T-helper 22 cell (primary cell): ENCODE measurements around the gene TNFSF12.
"Not testable (repeated sequence)": the region's sequence is repeated elsewhere in the genome, so short reads cannot be mapped to it uniquely, and the experiment has no call there.

Source experiments
- DNase-seq: peaks from one replicate; pipeline ENCODE4 v3.0.0-alpha.2; 2020; ENCODE audit warnings: low read depth

TNFSF12 gene

DNA sequence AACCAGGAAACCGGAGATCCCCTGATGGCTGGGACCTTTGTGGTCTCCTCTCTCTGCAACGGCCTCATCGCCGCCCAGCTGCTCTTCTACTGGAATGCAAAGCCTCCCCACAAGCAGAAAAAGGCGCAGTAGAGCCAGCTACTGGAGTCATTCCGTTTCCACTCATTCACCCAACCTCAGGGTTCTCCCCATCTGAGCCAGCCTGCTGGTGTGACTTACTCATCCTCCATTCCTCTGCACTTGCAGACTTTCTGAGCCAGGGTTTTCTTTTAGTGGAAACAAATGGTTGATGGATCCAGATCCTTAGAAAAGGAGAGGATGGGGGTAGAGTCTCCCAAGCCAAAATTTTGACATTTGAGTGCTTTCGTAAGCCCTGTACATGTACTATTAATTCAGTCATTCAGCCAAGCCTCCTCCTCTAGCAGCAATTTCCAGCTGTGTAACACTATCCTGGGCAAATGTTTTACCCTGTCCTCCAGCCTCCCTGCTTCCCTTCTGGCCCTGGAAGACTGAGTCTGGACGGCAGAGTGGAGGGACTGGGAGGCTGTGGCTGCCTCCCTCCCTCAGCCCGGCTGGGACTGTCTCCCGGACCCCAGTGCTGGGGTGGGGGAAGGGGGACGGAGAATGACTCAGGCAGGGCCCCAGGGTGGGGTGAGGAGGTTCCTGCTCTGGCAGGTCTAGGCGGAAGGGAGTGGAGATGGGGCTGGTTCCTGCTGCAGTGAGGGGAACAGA, 38.7 kb downstream of the TNFSF12 start:
- DNase-seq: no peak

DNA sequence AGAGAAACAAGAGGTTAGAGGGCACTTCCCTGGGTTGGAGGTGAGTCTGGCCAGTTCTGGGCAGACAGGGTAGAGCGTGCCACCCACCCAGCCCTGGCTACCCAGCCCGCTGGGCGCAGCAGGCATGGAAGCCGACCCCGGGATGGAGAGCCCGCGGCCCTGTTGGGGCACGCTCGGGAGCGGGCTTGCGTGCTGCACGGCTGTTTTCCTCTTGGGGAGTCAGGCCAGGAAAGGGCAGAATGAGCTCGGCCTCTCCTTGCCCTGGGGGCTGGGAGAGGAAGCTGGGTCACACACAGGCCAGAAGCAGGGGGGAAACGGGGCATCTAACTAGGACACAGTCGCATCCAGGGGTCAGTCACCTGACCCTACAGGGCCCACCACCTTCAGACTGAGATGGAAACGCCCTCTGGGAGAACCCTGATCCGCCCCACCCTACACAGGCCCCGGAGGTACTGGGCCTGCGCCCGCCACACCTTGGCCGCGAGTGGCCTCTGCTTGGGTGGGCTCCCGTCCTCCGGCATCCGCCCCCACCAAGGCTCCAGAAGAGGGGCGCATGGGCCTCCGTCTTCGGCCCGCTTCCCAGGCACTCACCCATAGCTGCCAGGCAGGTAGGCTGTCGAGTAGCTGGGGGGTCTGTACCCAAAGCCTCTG, 39.8 kb downstream of the TNFSF12 start:
- no peak for DNase-seq

DNA sequence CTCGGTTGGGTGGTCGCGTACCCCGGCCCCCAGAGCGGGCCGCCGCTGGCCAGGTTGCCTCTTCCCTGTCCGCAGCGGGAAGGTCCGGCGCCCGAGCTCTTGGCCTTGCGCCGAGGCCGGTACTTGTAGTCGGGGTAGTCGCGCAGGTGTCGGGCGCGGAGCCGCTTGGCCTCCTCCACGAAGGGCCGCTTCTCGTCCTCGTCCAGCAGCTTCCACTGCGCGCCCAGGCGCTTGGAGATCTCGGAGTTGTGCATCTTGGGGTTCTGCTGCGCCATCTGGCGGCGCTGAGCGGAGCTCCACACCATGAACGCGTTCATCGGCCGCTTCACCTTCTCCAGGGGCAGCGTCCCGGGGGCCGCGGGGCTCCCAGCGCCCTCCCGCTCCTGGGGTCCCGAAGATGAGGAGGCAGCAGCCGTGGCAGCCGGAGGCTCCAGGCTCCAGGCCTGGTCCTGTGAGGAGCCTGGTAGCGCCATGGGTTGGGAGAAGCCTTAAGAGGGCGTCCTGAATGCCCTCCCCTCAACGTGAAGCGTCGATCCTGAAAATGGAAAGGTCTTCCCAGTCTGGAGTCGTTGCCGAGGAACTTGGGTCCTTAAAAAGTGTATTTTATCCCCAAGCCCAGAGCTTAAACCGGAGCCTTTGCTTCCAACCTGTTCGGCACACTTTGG, 40.5 kb downstream of the TNFSF12 start:
- peak; percentile 18 for DNase-seq

DNA sequence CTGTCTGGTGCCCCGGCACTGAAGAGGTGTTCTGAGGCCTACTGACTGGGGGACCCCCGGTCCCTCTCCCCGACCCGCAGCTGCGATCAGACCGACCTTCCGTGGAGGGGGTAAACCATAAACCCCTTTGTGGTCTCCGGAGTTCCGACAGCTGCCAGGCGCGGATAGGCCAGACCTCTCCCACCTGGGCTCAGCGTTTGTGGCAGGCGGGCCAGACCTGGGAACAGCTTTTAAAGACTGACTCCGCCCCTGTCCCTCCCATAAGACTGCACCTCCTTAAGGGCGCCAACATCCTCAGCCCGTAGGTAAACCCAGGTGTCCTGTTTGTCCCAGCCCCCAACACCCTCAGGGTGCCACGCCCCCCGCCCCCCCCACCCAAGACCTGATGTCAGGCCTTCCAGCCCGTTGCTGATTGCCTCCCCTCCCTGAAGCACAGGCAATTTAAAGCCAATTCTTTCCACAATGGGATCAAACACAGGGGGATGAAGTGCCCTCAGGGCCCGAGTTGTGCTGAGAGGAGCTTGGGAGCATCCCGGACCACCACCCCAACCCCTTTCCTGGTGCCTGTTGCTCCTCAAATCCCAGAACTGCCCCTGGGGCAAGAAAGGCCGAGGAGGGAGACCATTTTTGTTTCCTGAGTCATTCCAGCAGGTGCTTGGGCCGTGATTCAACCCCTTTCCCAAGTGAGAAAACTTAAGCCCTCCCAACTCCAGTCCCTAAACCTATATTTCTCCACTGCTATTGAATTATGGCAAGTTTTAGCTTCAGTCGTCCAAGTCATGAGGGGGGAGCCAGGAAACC, 41.2 kb downstream of the TNFSF12 start, which contains the start of gene SOX15:
Gene SOX15, minus strand, starts transcription at position 204 of the 801 bp plus-strand sequence. CDS start 418 bp downstream, outside the sequence.
- no peak for DNase-seq

DNA sequence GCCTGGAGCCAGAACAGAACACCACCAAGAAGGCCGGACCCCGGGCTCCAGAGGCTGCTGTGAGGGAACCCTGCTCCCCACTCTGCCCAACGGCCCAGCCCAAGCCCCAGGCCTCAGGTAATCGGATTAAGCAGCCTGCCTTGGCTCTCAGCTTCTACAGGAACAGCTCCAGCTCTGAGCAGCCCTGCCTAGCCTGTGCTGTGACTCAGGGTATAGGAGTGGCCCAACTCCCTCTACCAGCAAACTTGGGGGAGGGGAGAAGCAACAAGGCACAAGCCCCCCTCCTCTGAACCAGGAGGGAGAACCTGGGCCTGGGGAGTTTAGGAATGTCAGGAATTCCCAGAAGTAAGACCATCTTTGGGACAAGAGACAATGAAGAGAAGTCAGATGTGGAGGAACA, 41.9 kb downstream of the TNFSF12 start:
- no peak for DNase-seq

DNA sequence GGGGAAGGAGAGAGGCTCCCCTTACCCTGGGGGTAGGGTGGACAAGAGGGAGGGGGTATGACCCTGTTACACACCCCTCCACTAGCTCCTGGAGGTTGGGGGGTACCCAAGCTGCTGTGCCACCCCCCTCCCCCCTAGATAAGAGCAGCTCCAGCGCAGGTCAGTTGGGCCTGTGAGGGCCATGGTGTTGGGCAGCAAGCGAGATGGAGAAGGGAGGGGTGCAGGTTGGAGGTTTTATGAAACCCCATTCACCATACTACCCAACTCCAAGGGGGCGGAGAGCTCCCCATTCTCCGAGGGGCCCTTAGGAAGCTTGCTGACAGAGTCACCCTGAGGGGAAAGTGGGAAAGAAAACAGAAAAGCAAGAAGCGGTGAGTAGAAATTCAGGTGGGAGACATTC, 42.7 kb downstream of the TNFSF12 start:
- DNase-seq: no peak

DNA sequence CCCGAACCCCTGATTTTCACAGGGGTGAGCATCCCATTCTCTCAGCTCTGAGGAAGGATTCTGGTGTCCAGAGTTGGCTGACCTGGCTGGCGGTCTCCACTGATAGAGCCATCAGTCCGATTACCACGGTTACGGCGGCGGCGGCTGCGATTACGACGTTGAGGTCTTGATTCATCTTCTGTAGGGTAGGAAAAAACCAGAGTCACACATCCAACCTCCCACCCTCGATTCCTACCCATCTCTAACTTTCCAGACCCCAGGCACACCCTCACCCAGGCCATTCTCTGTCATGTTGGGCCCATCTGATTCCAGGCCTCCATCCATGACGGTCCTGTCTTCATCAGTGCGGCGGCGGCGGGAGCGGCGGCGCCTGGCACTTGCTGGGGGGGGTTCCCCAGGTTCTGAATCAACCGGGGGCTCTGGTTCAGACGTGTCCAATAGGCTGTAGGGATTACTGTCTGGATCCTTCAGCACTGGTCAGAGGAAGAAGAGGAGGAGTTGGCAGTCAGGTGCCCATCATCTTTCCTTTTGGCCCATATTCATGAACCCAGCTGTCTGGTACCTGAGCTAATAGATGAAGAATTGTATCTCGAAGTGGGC, 43.7 kb downstream of the TNFSF12 start:
- no peak for DNase-seq

DNA sequence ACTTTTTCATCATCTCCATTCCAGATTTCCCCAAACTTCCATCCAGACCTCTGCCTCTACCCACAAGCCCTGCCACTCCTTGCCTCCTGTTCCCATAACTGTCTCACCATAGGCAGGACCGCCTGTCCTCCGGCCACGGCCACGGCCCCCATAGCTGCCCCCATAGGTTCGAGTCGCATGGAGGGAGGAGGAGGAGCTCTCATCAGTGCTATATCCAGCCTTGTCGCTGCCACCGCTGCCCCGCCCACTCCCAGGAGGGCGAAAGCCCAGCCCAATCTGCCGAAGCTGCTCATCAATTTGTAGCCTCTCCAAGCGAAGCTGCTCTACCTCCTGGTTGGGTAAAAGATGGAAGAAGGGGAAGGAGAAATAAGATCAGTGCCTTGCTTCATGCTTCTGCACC, 44.4 kb downstream of the TNFSF12 start:
- DNase-seq: no peak

DNA sequence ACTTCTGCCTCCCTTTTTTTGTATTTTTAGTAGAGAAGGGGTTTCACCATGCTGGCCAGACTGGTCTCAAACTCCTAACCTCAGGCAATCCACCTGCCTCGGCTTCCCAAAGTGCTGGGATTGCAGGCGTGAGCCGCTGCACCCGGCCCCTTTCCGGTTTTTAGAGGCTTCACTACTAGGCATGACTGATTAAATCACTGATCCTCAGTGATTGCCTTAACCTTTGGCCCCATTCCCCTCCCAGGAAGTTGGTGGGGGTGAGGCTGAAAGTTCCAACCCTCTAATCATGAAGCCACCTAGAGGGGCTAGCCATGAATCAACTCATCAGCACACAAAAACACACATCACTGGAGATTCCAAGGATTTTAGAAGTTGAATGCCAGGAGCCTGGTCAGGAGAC, 48.7 kb downstream of the TNFSF12 start:
- DNase-seq: not testable (repeated sequence)

DNA sequence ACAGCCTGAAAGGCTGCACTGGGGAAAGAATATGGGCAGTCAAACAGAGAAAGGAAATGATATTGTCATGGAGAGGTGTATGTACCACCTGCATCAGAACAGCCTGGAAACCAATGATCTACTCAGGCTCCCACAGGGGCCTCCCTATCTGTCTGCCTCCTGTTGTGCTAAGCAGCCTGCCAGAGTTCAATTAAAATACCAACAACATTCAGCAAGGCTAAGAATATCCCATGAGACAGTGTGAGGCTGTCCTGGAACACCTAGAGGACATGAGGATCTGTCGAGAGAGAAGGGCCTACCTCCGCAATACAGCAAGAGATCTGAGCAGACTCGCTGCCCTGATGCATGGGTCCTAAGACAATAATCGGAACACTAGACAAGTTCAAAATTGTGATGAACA, 57.4 kb downstream of the TNFSF12 start:
- no peak for DNase-seq
